Chondrocyte (in vitro differentiated cells): ENCODE data around the gene FXYD2. TPM values are rescaled to one million over a fixed set of nuclear protein-coding genes. Genes with fewer than 3 reads are reported as not detected.

ENCODE experiments used
- DNase-seq: peaks from one replicate; pipeline ENCODE4 v3.0.0; 2021; ENCODE audit warnings: mixed read lengths, low spot score
- H3K27ac Mint-ChIP-seq: one replicate; pipeline ENCODE4 v1.8.0; 2021; ENCODE audit warnings: mild to moderate bottlenecking, moderate library complexity, mixed read lengths; ENCODE audit not compliant: unreplicated experiment
- H3K27me3 Mint-ChIP-seq: 2 replicates; pipeline ENCODE4 v1.8.0; 2021; ENCODE audit warnings: low read depth, mixed read lengths
- H3K36me3 Mint-ChIP-seq: 2 replicates; pipeline ENCODE4 v1.8.0; 2021; ENCODE audit warnings: low read depth, mixed read lengths
- H3K4me1 Mint-ChIP-seq: 2 replicates; pipeline ENCODE4 v1.8.0; 2021; ENCODE audit warnings: low read depth, mild to moderate bottlenecking, mixed read lengths
- H3K4me3 Mint-ChIP-seq: one replicate; pipeline ENCODE4 v1.8.0; 2021; ENCODE audit warnings: mild to moderate bottlenecking, moderate library complexity, mixed read lengths; ENCODE audit not compliant: unreplicated experiment
- H3K9me3 Mint-ChIP-seq: 2 replicates; pipeline ENCODE4 v1.8.0; 2021; ENCODE audit warnings: low read depth, mixed read lengths
- CTCF ChIP-seq: fragments of 200-600 bp; sonication (generic); IDR thresholded peaks from 2 replicates; pipeline ENCODE4 v1.5.0; 2021; ENCODE audit warnings: antibody characterized with exemption, mild to moderate bottlenecking, moderate library complexity
- total RNA-seq: library from RNA; stranded (reverse); gene quantifications from 3 replicates; pipeline ENCODE4 v1.2.1, GENCODE V29; 2021

FXYD2 gene
- total RNA-seq, 1 donor from 2014 or later: not detected

GRCh38 chr11:117822074-117823033 lies 2.2 kb downstream of the FXYD2 start:
- H3K27ac Mint-ChIP-seq: no peak overlapping the region
- peak; percentile 73 for DNase-seq
- peak; percentile 73 for TF ChIP-seq CTCF

GRCh38 chr11:117821431-117821830 lies 3.1 kb downstream of the FXYD2 start:
- no peaks in the 10 kb centered on the region for H3K9me3 Mint-ChIP-seq

More at GRCh38 chr11:117822074-117823033, 2.2 kb downstream of the FXYD2 start:
- Mint-ChIP-seq H3K36me3 (no peaks in the 10 kb centered on the region), H3K27me3 (no peaks in the 10 kb centered on the region), H3K4me3 (no peak overlapping the region), H3K9me3 (no peaks in the 10 kb centered on the region), H3K4me1 (peaks cover 6% of the 10 kb centered on the region)

GRCh38 chr11:117820516-117820915 lies 4.0 kb downstream of the FXYD2 start:
- Mint-ChIP-seq H3K4me1 (peaks cover 14% of the 10 kb centered on the region), H3K9me3 (no peaks in the 10 kb centered on the region), H3K27me3 (no peaks in the 10 kb centered on the region), H3K4me3 (no peak overlapping the region), H3K36me3 (no peaks in the 10 kb centered on the region), H3K27ac (no peak overlapping the region)
- no peak for TF ChIP-seq CTCF
- peak; percentile 28 for DNase-seq

More at GRCh38 chr11:117821431-117821830, 3.1 kb downstream of the FXYD2 start:
- Mint-ChIP-seq H3K4me1 (peaks cover 7% of the 10 kb centered on the region), H3K27ac (no peak overlapping the region), H3K4me3 (no peak overlapping the region), H3K36me3 (no peaks in the 10 kb centered on the region), H3K27me3 (no peaks in the 10 kb centered on the region)
- peak; percentile 80 for DNase-seq
- no peak for TF ChIP-seq CTCF

GRCh38 chr11:117820071-117820470 lies 4.5 kb downstream of the FXYD2 start:
- H3K4me1 Mint-ChIP-seq: peaks cover 14% of the 10 kb centered on the region
- no peaks in the 10 kb centered on the region for H3K27me3 Mint-ChIP-seq
- no peaks in the 10 kb centered on the region for H3K9me3 Mint-ChIP-seq
- no peak overlapping the region for H3K4me3 Mint-ChIP-seq
- no peak for TF ChIP-seq CTCF
- H3K27ac Mint-ChIP-seq: no peak overlapping the region
- H3K36me3 Mint-ChIP-seq: no peaks in the 10 kb centered on the region
- DNase-seq: peak; percentile 63

GRCh38 chr11:117819096-117820040 lies 5.2 kb downstream of the FXYD2 start:
- Mint-ChIP-seq H3K4me3 (no peak overlapping the region), H3K27ac (no peak overlapping the region), H3K27me3 (no peaks in the 10 kb centered on the region), H3K36me3 (no peaks in the 10 kb centered on the region), H3K9me3 (no peaks in the 10 kb centered on the region), H3K4me1 (peaks cover 14% of the 10 kb centered on the region)
- TF ChIP-seq CTCF: peak; percentile 79
- DNase-seq: peak; percentile 76
